MM.1S (cell line): ENCODE results near the gene CHRNG.

ENCODE experiments used
- EZH2 ChIP-seq: fragments of 300-600 bp; sonication (generic); optimal IDR thresholded peaks from 2 replicates; pipeline ENCODE3; 2017; ENCODE audit warnings: low read depth, mild to moderate bottlenecking, antibody characterized with exemption, low read length, mixed read lengths
- EZH2phosphoT487 ChIP-seq: fragments of 300-600 bp; sonication (generic); IDR thresholded peaks from 2 replicates; pipeline ENCODE4 v1.6.1; 2018; ENCODE audit warnings: antibody characterized with exemption, low read length
- TF ChIP-seq, protein P1 (sequence below): fragments of 300-600 bp; sonication (generic); IDR thresholded peaks from 2 replicates; pipeline ENCODE4 v1.5.1; 2016; ENCODE audit warnings: antibody characterized with exemption, low read length, mixed read lengths

- TF ChIP-seq, protein P1, sequence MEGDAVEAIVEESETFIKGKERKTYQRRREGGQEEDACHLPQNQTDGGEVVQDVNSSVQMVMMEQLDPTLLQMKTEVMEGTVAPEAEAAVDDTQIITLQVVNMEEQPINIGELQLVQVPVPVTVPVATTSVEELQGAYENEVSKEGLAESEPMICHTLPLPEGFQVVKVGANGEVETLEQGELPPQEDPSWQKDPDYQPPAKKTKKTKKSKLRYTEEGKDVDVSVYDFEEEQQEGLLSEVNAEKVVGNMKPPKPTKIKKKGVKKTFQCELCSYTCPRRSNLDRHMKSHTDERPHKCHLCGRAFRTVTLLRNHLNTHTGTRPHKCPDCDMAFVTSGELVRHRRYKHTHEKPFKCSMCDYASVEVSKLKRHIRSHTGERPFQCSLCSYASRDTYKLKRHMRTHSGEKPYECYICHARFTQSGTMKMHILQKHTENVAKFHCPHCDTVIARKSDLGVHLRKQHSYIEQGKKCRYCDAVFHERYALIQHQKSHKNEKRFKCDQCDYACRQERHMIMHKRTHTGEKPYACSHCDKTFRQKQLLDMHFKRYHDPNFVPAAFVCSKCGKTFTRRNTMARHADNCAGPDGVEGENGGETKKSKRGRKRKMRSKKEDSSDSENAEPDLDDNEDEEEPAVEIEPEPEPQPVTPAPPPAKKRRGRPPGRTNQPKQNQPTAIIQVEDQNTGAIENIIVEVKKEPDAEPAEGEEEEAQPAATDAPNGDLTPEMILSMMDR: no peak
- TF ChIP-seq EZH2: no peak
- no peak for TF ChIP-seq EZH2phosphoT487
These were observed 44.7 kb downstream of the CHRNG start for GRCh38 chr2:232584238-232584637.
